ENCODE results near the gene SEPTIN12. TPM values are rescaled to one million over a fixed set of nuclear protein-coding genes. Genes with fewer than 3 reads are reported as not detected.

The SEPTIN12 gene
- total and polyA plus RNA-seq, 7 donors: 0.41 TPM; not detected in 6

- DNase-seq (no peak), ATAC-seq (no peak)
- H3K27me3 ChIP-seq (ENCODE audit: insufficient read depth in 3 of 3, low read length in 2 of 3): no peaks in the 10 kb centered on the region
- TF ChIP-seq CTCF (IDR thresholded peaks at IDR 0.05): no peak
- peaks cover 2 to 57% of the 10 kb centered on the region in 2 donors for H3K36me3 ChIP-seq (ENCODE audit: insufficient read depth in 1 of 2, low read depth in 1 of 2)
- 81% methylated on average over 25 to 26 of the region's 26 CpGs for WGBS, 3 donors
- H3K4me3 ChIP-seq: no peak overlapping the region
- no peak overlapping the region for H3K27ac ChIP-seq
- intact Hi-C loops (cut with DNase I): loop anchor here in 1 of 2 donors (5.0 kb wide), 1 partner anchor 37 kb away; the partner anchor contains the start of gene ZNF500
- peaks cover 12% of the 10 kb centered on the region for H3K4me1 ChIP-seq
- no peaks in the 10 kb centered on the region for H3K9me3 ChIP-seq
Measured at GRCh38 chr16:4803898-4804762, 16.0 kb upstream of the SEPTIN12 start.

- no peak for ATAC-seq
- peaks cover 2 to 57% of the 10 kb centered on the region in 2 donors for H3K36me3 ChIP-seq (ENCODE audit: insufficient read depth in 1 of 2, low read depth in 1 of 2)
- H3K27ac ChIP-seq: peak overlapping the region; percentile 59
- no peaks in the 10 kb centered on the region for H3K27me3 ChIP-seq (ENCODE audit: insufficient read depth in 3 of 3, low read length in 2 of 3)
- peak overlapping the region; percentile 75 for H3K4me3 ChIP-seq
- TF ChIP-seq CTCF (IDR thresholded peaks at IDR 0.05): no peak
- intact Hi-C loops (cut with DNase I): loop anchor here in 1 of 2 donors (5.0 kb wide), 1 partner anchor 36 kb away; the partner anchor contains the start of gene ZNF500
- no peaks in the 10 kb centered on the region for H3K9me3 ChIP-seq
- no peak for DNase-seq
- H3K4me1 ChIP-seq: peaks cover 12% of the 10 kb centered on the region
- WGBS, 3 donors: 60 to 74% (median 65%) methylated on average over 8 of the region's 8 CpGs
Measured at GRCh38 chr16:4803401-4803844, 15.3 kb upstream of the SEPTIN12 start.

- no peaks in the 10 kb centered on the region for H3K27me3 ChIP-seq (ENCODE audit: insufficient read depth in 3 of 3, low read length in 2 of 3)
- H3K27ac ChIP-seq: peak overlapping the region; percentile 59
- H3K9me3 ChIP-seq: no peaks in the 10 kb centered on the region
- peaks cover 2 to 56% of the 10 kb centered on the region in 2 donors for H3K36me3 ChIP-seq (ENCODE audit: insufficient read depth in 1 of 2, low read depth in 1 of 2)
- DNase-seq (peak; percentile 93 to 96), ATAC-seq (peak; percentile 96)
- intact Hi-C loops (cut with DNase I): loop anchor here in 1 of 2 donors (5.0 kb wide), 1 partner anchor 35 kb away; the partner anchor contains the start of gene ZNF500
- H3K4me1 ChIP-seq: peaks cover 12% of the 10 kb centered on the region
- peak; percentile 15 for TF ChIP-seq CTCF (IDR thresholded peaks at IDR 0.05)
- WGBS, 3 donors: 0% methylated on average over 45 to 59 of the region's 59 CpGs
- H3K4me3 ChIP-seq: peak overlapping the region; percentile 75
Measured at GRCh38 chr16:4802659-4803287, 14.6 kb upstream of the SEPTIN12 start.

GRCh38 chr16:4801962-4802658, 14.0 kb upstream of the SEPTIN12 start, which contains the start of gene ROGDI:
Gene ROGDI (minus strand): TSS chr16:4802633. CDS start chr16:4802571, 62 bp downstream.
- Histone ChIP-seq H3K27me3 (ENCODE audit: insufficient read depth in 3 of 3, low read length in 2 of 3) (no peaks in the 10 kb centered on the region), H3K4me3 (peak within 1 kb of the TSS; percentile 75), H3K36me3 (ENCODE audit: insufficient read depth in 1 of 2, low read depth in 1 of 2) (peaks cover 2 to 56% of the 10 kb centered on the region in 2 donors), H3K27ac (peak within 1 kb of the TSS; percentile 59), H3K4me1 (peaks cover 12% of the 10 kb centered on the region), H3K9me3 (no peaks in the 10 kb centered on the region)
- whole genome bisulfite sequencing, 3 donors: 0 to 1% (median 0%) methylated on average over 50 to 70 of the region's 70 CpGs
- intact Hi-C loops (cut with DNase I): loop anchor here in 1 of 2 donors (5.0 kb wide), 1 partner anchor 35 kb away; the partner anchor contains the start of gene ZNF500
- peak; percentile 67 to 79 for DNase-seq
- peak; percentile 16 to 62 (median 26) for ATAC-seq
- TF ChIP-seq CTCF (IDR thresholded peaks at IDR 0.05): no peak
